Right cardiac atrium (tissue), 5 donors: ENCODE data around the gene CDKN2B. TPM values are rescaled to one million over a fixed set of nuclear protein-coding genes. Genes with fewer than 3 reads are reported as not detected.

ENCODE experiments used
- ATAC-seq, 2 donors: fragments of 200-7000 bp; cut with Tn5 transposase; one replicate each; pipeline versions ENCODE4 v1.8.0 to v1.9.1; 2020; ENCODE audit warnings: moderate library complexity in 2 of 2, mild to moderate bottlenecking in 1 of 2
- DNase-seq, 3 donors: peaks; one replicate each; pipeline ENCODE4 v3.0.0-alpha.2; 2020
- H3K27ac ChIP-seq: one replicate; pipeline ENCODE4 v1.5.1; 2013; ENCODE audit warnings: mild to moderate bottlenecking, low read length, control low read depth, moderate library complexity
- H3K27me3 ChIP-seq: one replicate; pipeline ENCODE4 v1.6.1; 2013; ENCODE audit not compliant: control insufficient read depth, insufficient read depth
- H3K4me1 ChIP-seq: one replicate; pipeline ENCODE4 v1.6.1; 2013; ENCODE audit warnings: low read length; ENCODE audit not compliant: control insufficient read depth, insufficient read depth
- H3K4me3 ChIP-seq: one replicate; pipeline ENCODE4 v1.5.1; 2013; ENCODE audit warnings: low read length, control low read depth
- H3K9me3 ChIP-seq: one replicate; pipeline ENCODE4 v1.6.1; 2013; ENCODE audit warnings: low read length; ENCODE audit not compliant: control insufficient read depth
- WGBS: extraction: QIAGEN DNeasy Blood & Tissue Kit; methylation state at CpG from one replicate; pipeline ENCODE4 v1.1.7; 2013; 5-methylcytosine and 5-hydroxymethylcytosine counted together
- intact Hi-C, 4 donors: fragments of 100-400 bp; cut with DNase I; formaldehyde crosslinking; loops; one replicate each; pipeline versions ENCODE4 v1.11.0 to v1.14.0; 2022 to 2023
- polyA plus RNA-seq: library from polyadenylated mRNA; stranded (reverse); fragments of 200-250 nt; gene quantifications from one replicate; pipeline ENCODE4 v1.2.3, GENCODE V29; 2013
- total RNA-seq, 4 donors: library from RNA; stranded (reverse); fragmentation: NEBNext Ultra II Directional; extraction: Animal tissue kit (Norgen Biotek cat#: 25700); gene quantifications; one replicate each; pipeline ENCODE4 v1.2.1, GENCODE V29; 2021
- donor health status: healthy with polysubstance abuse.
- donor health status: DM: no; HTN: yes; CAD: no.
- donor health status: DM: no; HTN: no; CAD: no.
- donor health status: DM: no; HTN: yes; CAD: no; lungs with severe emphysema.
- donor health status: DM: yes; HTN: yes; CAD: no.

Gene CDKN2B
- total and polyA plus RNA-seq, 5 donors = 0.71 to 1.9 (median 1.4) TPM

DNA sequence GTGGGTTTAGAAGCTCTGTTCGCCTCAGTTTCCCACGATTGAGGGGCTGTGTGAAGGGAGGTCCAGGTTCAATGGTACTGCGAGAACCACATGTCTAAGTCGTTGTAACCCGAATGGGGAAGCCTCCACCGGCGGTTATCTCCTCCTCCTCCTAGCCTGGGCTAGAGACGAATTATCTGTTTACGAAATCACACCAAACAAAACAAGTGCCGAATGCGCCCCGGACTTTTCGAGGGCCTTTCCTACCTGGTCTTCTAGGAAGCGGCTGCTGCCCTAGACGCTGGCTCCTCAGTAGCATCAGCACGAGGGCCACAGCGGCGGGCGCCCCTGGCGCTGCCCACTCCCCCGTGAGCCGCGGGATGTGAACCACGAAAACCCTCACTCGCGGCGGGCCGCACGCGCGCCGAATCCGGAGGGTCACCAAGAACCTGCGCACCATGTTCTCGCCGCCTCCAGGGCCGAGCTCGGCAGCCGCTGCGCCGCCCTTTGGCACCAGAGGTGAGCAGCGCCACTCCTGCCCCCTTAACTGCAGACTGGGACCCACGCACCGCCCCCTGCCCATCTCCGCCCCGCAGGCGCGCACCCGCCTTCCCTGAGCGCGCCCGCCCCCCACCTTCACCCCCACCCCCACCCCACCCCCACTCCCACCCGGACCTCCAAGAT lies 15.1 kb downstream of the CDKN2B start, which contains the start of gene CDKN2A:
CDKN2A (minus strand) TSS at position 500 of the 663 bp plus-strand sequence.
- peaks cover 2% of the 10 kb centered on the region for H3K4me1 ChIP-seq
- peaks cover 2% of the 10 kb centered on the region for H3K27me3 ChIP-seq
- intact Hi-C loops = no loop called here
- DNase-seq (peak in 2 of 3 donors; percentile 64 to 71), ATAC-seq (peak; percentile 48 to 58)
- WGBS = 7% methylated on average over 52 of the region's 53 CpGs
- H3K4me3 ChIP-seq = peak within 1 kb of the TSS; percentile 86
- no peaks in the 10 kb centered on the region for H3K9me3 ChIP-seq
- H3K27ac ChIP-seq = no peak within 1 kb of the TSS

DNA sequence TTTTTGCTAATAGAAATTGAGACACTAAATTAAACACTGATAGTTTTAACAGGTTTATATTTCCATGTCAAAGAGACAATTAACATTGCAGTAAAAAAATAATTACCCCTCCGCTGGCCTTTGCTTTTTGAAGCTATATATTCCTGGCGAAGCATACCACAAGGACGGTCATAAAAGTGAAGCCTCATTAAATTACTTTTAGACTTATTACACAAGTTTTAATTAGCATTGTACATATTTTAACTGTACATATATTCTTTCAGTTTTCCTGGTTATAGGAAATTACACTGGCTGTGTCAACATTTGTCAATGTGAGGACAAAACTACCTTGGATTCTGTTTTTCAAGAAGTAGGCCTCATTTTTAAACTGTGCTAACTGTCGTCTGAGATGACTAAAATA lies 16.1 kb downstream of the CDKN2B start:
- Histone ChIP-seq H3K27ac (no peak overlapping the region), H3K4me3 (no peak overlapping the region), H3K27me3 (peaks cover 2% of the 10 kb centered on the region), H3K9me3 (no peaks in the 10 kb centered on the region), H3K4me1 (peaks cover 2% of the 10 kb centered on the region)
- no peak for DNase-seq
- ATAC-seq = no peak
- intact Hi-C loops = no loop called here
- 96% methylated on average over 4 of the region's 4 CpGs for WGBS

DNA sequence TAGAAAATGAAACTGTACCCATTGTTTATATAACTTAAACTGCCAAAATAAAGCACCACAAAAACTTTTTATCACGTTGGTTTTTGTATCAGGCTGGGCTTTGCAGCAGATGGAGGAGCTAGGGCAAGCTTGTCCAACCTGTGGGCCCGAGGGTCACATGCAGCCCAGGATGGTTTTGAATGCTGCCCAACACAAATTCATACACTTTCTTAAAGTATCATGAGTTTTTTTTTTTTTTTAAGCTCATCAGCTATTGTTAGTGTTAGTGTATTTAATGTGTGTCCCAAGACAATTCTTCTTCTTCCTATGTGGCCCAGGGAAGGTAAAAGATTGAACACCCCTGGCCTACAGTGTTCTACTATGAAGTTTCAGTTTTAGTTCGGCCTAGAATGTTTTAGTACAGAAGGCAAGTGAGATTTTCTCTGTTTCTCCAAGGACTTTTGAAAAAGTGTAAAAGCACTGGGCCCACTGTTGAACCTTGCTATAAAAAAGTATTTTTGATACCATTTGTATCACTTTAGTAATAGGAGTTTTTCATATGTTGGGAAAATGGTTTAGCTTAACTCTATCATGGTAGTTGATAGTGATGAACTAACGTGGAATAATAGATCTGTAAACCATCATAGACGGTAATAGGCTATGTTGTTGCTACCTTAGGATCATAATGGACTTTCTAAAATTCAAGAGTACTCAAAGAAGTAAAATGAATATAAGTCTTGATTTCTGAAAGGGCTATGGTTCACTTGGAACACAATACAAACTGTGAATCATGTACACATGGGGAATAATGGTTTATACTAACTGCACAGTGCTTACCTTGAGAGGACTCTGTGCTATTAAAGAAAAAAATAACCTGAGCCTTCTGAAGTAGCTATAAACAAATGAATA lies 17.8 kb downstream of the CDKN2B start:
- intact Hi-C loops = no loop called here
- ATAC-seq = no peak
- peaks cover 2% of the 10 kb centered on the region for H3K4me1 ChIP-seq
- H3K27me3 ChIP-seq = peaks cover 2% of the 10 kb centered on the region
- H3K4me3 ChIP-seq = no peak overlapping the region
- no peak overlapping the region for H3K27ac ChIP-seq
- no peaks in the 10 kb centered on the region for H3K9me3 ChIP-seq
- WGBS = 83% methylated on average over 5 of the region's 5 CpGs
- no peak for DNase-seq

DNA sequence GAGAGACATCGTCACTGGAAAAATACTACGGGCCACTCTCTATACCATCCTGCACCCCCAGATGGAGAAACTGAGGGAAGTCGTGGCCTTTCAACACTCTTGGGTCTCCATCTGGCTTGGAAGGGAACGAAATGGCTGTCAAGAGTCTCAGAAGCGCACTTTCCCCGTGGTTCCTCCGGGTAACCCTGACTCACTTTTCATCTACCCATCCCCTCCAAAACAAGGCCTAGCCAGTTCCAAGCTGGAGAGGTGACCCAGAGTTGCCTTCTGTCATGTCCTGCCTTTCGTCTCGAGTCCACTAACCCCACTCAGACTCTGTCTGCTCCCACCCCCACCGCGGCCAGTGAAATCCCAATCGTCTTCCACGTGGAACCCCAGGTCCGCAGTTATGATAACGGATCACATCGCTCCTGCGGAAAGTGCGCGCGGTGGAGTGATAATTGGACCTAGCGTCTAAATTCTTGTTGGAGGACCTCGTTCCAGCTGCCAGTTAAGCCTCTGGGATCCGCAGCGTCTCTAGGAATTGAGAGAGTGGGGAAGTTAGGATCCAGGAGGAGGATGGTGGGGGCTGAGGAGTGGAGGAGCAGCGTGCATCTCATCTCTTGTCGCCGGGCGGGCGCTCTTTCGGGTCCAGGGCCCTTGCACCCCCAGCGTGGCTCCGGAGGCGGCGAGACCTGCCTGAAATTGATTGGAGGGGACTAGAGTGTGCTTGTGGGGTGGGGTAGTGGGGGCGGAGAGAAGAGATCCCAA lies 19.5 kb downstream of the CDKN2B start:
- H3K4me1 ChIP-seq = peaks cover 2% of the 10 kb centered on the region
- 17% methylated on average over 35 of the region's 35 CpGs for WGBS
- intact Hi-C loops = no loop called here
- no peaks in the 10 kb centered on the region for H3K9me3 ChIP-seq
- H3K4me3 ChIP-seq = no peak overlapping the region
- DNase-seq (peak in 1 of 3 donors; percentile 39), ATAC-seq (no peak)
- H3K27ac ChIP-seq = no peak overlapping the region
- H3K27me3 ChIP-seq = peaks cover 4% of the 10 kb centered on the region

DNA sequence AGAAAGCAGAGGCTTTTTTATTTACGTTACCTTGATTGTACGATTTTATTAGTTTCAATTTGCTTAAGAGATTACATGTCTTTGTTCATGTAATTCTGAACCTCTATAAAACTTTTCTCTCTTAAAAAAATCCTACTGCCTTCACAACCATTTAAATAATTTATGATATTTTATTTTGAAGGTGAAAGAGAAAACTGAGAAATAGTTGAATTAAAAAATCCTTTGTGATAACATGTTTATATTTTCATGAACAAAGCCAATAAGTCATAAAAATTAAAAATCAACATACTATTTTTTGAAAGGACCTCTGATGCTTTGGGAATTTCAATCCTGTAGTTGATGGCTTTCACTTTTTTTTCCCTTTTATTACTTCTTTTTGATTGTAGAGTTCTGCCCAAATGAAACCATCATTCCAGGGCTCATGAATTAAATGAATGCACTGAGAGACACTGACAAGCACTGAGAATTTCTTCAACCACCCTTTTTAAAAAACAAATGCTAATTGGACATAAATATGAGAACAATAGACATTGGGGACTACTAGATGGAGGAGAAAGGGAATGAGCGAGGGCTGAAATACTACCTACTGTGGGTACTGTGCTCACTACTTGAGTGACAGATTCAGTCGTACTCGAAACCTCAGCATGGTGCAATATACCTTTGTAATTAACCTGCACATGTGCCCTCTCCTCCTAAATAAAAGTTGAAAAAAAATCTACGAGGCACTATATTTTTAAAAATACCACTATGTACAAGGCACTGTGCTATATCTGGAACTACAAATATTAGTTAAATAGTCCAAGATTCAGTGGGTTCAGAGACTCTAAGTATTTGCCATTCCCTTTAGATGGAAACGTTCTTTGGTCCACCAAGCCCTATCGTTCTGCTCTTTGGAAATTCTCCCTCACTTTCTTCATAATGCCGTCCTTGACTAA lies 20.8 kb downstream of the CDKN2B start:
- WGBS = 32% methylated on average over 9 of the region's 9 CpGs
- ATAC-seq (no peak), DNase-seq (no peak)
- Histone ChIP-seq H3K4me3 (no peak overlapping the region), H3K9me3 (no peaks in the 10 kb centered on the region), H3K27me3 (peaks cover 4% of the 10 kb centered on the region), H3K27ac (no peak overlapping the region), H3K4me1 (no peaks in the 10 kb centered on the region)
- intact Hi-C loops = no loop called here

DNA sequence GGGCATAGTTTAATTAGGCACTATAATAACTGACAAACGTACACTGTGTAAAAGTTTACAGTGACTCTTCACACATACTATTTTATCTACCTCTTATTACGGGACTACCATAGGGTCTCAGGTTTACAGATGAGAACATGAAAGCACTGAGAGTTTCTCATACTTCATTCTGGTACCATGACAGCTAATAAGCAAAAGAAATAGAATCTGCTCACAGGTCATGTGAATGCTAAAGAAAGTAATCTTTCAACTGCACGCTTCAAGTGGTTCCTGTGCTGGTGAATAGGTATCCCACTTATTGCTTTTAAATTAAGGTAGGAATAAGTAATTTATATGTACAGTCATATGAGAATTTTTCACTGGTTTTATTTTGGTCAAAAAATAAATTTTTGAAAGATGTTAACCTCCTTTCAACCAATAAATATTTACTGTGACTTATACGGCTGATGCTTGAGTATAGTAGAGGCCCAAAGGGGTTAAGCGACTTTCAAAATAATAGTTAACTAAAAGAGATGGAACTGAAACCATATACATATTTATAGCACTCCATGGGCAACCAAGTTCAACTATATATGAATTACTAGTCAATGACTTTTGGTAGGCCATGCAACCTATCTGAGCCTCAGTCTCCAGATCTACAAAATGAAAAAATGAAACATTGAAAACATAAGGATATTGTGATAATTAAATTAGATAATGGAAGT lies 23.0 kb downstream of the CDKN2B start:
- no peak overlapping the region for H3K27ac ChIP-seq
- no peak overlapping the region for H3K4me3 ChIP-seq
- intact Hi-C loops = no loop called here
- no peaks in the 10 kb centered on the region for H3K9me3 ChIP-seq
- H3K27me3 ChIP-seq = peaks cover 4% of the 10 kb centered on the region
- DNase-seq = no peak
- no peaks in the 10 kb centered on the region for H3K4me1 ChIP-seq
- 66% methylated on average over 5 of the region's 5 CpGs for WGBS
- no peak for ATAC-seq

DNA sequence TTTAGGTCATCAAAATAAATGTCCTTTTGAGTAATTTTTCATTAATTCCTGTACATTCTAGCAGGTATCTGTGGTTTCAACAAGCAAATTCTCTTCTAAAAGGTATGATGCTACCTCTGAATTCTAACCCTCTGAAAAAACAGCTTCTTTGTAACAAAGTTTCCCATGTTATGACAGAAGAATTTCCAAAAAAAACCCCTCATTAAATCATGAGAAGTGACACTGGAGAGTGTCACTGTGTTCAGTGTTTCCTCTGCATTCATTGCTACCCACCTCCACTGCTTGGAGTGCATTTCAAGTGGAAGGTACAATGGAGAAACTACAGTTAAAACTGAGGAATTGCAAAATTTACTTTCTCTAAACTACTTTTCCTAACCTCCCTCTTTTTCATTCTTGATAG lies 25.0 kb downstream of the CDKN2B start:
- no peak for DNase-seq
- no peak overlapping the region for H3K4me3 ChIP-seq
- ATAC-seq = no peak
- intact Hi-C loops = no loop called here
- H3K4me1 ChIP-seq = no peaks in the 10 kb centered on the region
- peaks cover 5% of the 10 kb centered on the region for H3K27me3 ChIP-seq
- no peaks in the 10 kb centered on the region for H3K9me3 ChIP-seq
- H3K27ac ChIP-seq = no peak overlapping the region

DNA sequence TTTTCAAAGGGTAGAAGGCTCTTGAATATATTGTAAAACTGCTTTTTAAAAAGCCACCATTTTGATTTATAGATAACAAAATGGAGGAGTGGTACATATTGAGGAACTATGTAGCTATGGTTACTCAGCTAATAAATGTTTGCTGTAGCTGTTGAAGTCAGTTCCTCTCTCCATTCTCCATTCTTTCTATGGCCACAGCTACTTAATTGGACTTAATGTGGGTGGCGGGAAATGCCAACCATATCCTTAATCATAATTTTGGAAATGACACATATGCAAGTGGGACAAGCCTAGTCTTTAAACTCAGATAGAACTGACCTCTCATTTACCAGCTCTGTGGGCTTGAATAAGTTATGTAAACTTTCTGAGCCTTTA lies 25.6 kb downstream of the CDKN2B start:
- no peak for DNase-seq
- Histone ChIP-seq H3K4me1 (no peaks in the 10 kb centered on the region), H3K27ac (no peak overlapping the region), H3K27me3 (peaks cover 5% of the 10 kb centered on the region), H3K9me3 (no peaks in the 10 kb centered on the region), H3K4me3 (no peak overlapping the region)
- WGBS = 60% methylated on average over 1 of the region's 1 CpG
- intact Hi-C loops = no loop called here
- no peak for ATAC-seq

DNA sequence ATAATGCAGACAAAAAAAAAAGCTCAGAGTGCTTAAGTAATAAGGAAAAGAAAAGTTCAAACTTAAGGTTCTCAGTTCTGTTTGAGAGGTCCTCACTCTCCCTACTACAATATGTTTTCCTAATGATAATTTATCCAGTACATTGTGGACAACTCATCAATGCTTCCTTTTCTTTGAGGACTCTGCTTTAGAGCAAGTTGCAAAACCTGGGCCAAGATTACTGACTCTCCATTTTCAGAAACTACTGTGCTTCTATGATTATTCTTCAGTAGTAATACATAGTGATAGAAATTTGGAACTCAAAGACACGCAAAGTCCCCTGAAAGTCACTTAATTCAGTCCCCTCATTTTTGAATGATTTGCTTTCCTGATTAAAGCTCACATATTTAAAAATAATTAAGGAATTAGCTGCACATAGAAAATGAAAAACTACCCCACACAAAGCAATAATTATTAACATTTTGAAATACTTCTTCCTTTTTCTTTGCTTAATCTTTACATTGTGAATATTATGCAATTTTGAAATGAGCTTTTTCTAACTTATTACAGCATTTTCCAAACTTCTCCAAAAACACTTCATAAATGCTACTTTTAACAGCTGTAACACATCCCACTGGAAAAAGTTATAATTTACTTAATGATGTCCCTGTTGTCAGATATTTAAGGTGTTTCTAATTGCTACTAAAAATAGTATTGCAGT lies 26.1 kb downstream of the CDKN2B start:
- no peak overlapping the region for H3K27ac ChIP-seq
- ATAC-seq = no peak
- no peaks in the 10 kb centered on the region for H3K9me3 ChIP-seq
- no peak for DNase-seq
- intact Hi-C loops = no loop called here
- H3K27me3 ChIP-seq = peaks cover 5% of the 10 kb centered on the region
- no peak overlapping the region for H3K4me3 ChIP-seq
- no peaks in the 10 kb centered on the region for H3K4me1 ChIP-seq
- WGBS = 47% methylated on average over 1 of the region's 1 CpG
